IPS-20b (cell line): ENCODE results near the gene HERPUD2.
A peak's percentile ranks its signal among the peaks of the same experiment; 100 is the strongest.
"Not testable (repeated sequence)": the region's sequence is repeated elsewhere in the genome, so short reads cannot be mapped to it uniquely, and the experiment has no call there.

Experiments
- H3K27ac ChIP-seq: one replicate; pipeline ENCODE4 v1.5.1; 2013; ENCODE audit warnings: low read length
- H3K27me3 ChIP-seq: 2 replicates; pipeline ENCODE4 v1.6.1; 2013; ENCODE audit warnings: mild to moderate bottlenecking, low read length, inconsistent platforms; ENCODE audit not compliant: insufficient read depth
- H3K36me3 ChIP-seq: 2 replicates; pipeline ENCODE4 v1.6.1; 2013; ENCODE audit warnings: low read depth, mild to moderate bottlenecking, inconsistent platforms, low read length, moderate library complexity; ENCODE audit not compliant: insufficient read depth
- H3K4me1 ChIP-seq: 2 replicates; pipeline ENCODE4 v1.6.1; 2013; ENCODE audit warnings: mild to moderate bottlenecking, control low read depth, inconsistent platforms, low read length, moderate library complexity; ENCODE audit not compliant: insufficient read depth
- H3K4me3 ChIP-seq: 2 replicates; pipeline ENCODE4 v1.5.1; 2013; ENCODE audit warnings: mild to moderate bottlenecking, low read length, inconsistent platforms
- H3K9ac ChIP-seq: 2 replicates; pipeline ENCODE4 v1.6.1; 2013; ENCODE audit warnings: low read depth, mild to moderate bottlenecking, inconsistent platforms, low read length, moderate library complexity
- H3K9me3 ChIP-seq: 2 replicates; pipeline ENCODE4 v1.6.1; 2013; ENCODE audit warnings: mild to moderate bottlenecking, low read depth, low read length, inconsistent platforms; ENCODE audit not compliant: insufficient read depth

HERPUD2 gene

GRCh38 chr7:35670856-35671569, 23.9 kb downstream of the HERPUD2 start:
- H3K36me3 ChIP-seq = peaks cover 20% of the 10 kb centered on the region
- H3K4me1 ChIP-seq = peaks cover 35% of the 10 kb centered on the region
- H3K27ac ChIP-seq = peak overlapping the region; percentile 31
- peaks cover 9% of the 10 kb centered on the region for H3K9me3 ChIP-seq
- peak overlapping the region; percentile 56; the same call in 1 of the 2 replicates for H3K9ac ChIP-seq
- H3K4me3 ChIP-seq = no peak overlapping the region
- H3K27me3 ChIP-seq = no peaks in the 10 kb centered on the region

GRCh38 chr7:35660411-35660810, 34.5 kb downstream of the HERPUD2 start:
- H3K27me3 ChIP-seq, H3K27ac ChIP-seq, H3K4me3 ChIP-seq, H3K4me1 ChIP-seq, H3K9me3 ChIP-seq, H3K9ac ChIP-seq: not testable (repeated sequence)
- H3K36me3 ChIP-seq = peaks cover 10% of the 10 kb centered on the region

GRCh38 chr7:35658606-35659201, 36.2 kb downstream of the HERPUD2 start:
- no peak overlapping the region for H3K9ac ChIP-seq
- H3K4me1 ChIP-seq = no peaks in the 10 kb centered on the region; the same call in 1 of the 2 replicates
- no peak overlapping the region for H3K4me3 ChIP-seq
- no peak overlapping the region for H3K27ac ChIP-seq
- no peaks in the 10 kb centered on the region for H3K27me3 ChIP-seq
- no peaks in the 10 kb centered on the region for H3K9me3 ChIP-seq
- H3K36me3 ChIP-seq = no peaks in the 10 kb centered on the region

- H3K27ac ChIP-seq = no peak overlapping the region
- H3K9me3 ChIP-seq = no peaks in the 10 kb centered on the region
- no peaks in the 10 kb centered on the region for H3K36me3 ChIP-seq
- H3K27me3 ChIP-seq = no peaks in the 10 kb centered on the region
- H3K9ac ChIP-seq = no peak overlapping the region
- H3K4me1 ChIP-seq = no peaks in the 10 kb centered on the region; the same call in 1 of the 2 replicates
- no peak overlapping the region for H3K4me3 ChIP-seq
Observed at GRCh38 chr7:35657125-35657524, 37.8 kb downstream of the HERPUD2 start.

- H3K27ac ChIP-seq, H3K4me1 ChIP-seq, H3K9ac ChIP-seq, H3K27me3 ChIP-seq, H3K4me3 ChIP-seq, H3K9me3 ChIP-seq, H3K36me3 ChIP-seq: not testable (repeated sequence)
Observed at GRCh38 chr7:35654558-35654957, 40.4 kb downstream of the HERPUD2 start.

GRCh38 chr7:35652124-35652523, 42.8 kb downstream of the HERPUD2 start:
- Histone ChIP-seq H3K9me3 (no peaks in the 10 kb centered on the region), H3K4me3 (no peak overlapping the region), H3K27me3 (no peaks in the 10 kb centered on the region), H3K4me1 (peaks cover 13% of the 10 kb centered on the region; the same call in 1 of the 2 replicates), H3K9ac (no peak overlapping the region), H3K27ac (no peak overlapping the region), H3K36me3 (no peaks in the 10 kb centered on the region)

GRCh38 chr7:35650751-35651150, 44.2 kb downstream of the HERPUD2 start:
- Histone ChIP-seq H3K4me3 (no peak overlapping the region), H3K36me3 (no peaks in the 10 kb centered on the region), H3K4me1 (peaks cover 22% of the 10 kb centered on the region; the same call in 1 of the 2 replicates), H3K9ac (no peak overlapping the region), H3K9me3 (no peaks in the 10 kb centered on the region), H3K27me3 (no peaks in the 10 kb centered on the region), H3K27ac (no peak overlapping the region)

GRCh38 chr7:35649711-35650110, 45.2 kb downstream of the HERPUD2 start:
- H3K4me3 ChIP-seq = no peak overlapping the region
- no peaks in the 10 kb centered on the region for H3K36me3 ChIP-seq
- H3K27ac ChIP-seq = no peak overlapping the region
- H3K27me3 ChIP-seq = no peaks in the 10 kb centered on the region
- peaks cover 22% of the 10 kb centered on the region; the same call in 1 of the 2 replicates for H3K4me1 ChIP-seq
- no peak overlapping the region for H3K9ac ChIP-seq
- H3K9me3 ChIP-seq = no peaks in the 10 kb centered on the region

GRCh38 chr7:35648367-35648766, 46.6 kb downstream of the HERPUD2 start:
- Histone ChIP-seq H3K36me3 (no peaks in the 10 kb centered on the region), H3K27me3 (no peaks in the 10 kb centered on the region), H3K9ac (no peak overlapping the region), H3K27ac (no peak overlapping the region), H3K9me3 (no peaks in the 10 kb centered on the region), H3K4me1 (peaks cover 22% of the 10 kb centered on the region; the same call in 1 of the 2 replicates), H3K4me3 (no peak overlapping the region)

- Histone ChIP-seq H3K36me3 (no peaks in the 10 kb centered on the region), H3K4me1 (peaks cover 22% of the 10 kb centered on the region; the same call in 1 of the 2 replicates), H3K4me3 (peak overlapping the region; percentile 11; the same call in 1 of the 2 replicates), H3K9me3 (no peaks in the 10 kb centered on the region), H3K9ac (no peak overlapping the region; the same call in 1 of the 2 replicates), H3K27ac (no peak overlapping the region), H3K27me3 (no peaks in the 10 kb centered on the region)
Observed at GRCh38 chr7:35647171-35647574, 47.8 kb downstream of the HERPUD2 start.

- H3K27me3 ChIP-seq = no peaks in the 10 kb centered on the region
- H3K9ac ChIP-seq = no peak overlapping the region; the same call in 1 of the 2 replicates
- H3K4me3 ChIP-seq = peak overlapping the region; percentile 11; the same call in 1 of the 2 replicates
- no peaks in the 10 kb centered on the region for H3K36me3 ChIP-seq
- H3K9me3 ChIP-seq = no peaks in the 10 kb centered on the region
- H3K27ac ChIP-seq = no peak overlapping the region
- H3K4me1 ChIP-seq = peaks cover 22% of the 10 kb centered on the region; the same call in 1 of the 2 replicates
Observed at GRCh38 chr7:35646289-35647023, 48.5 kb downstream of the HERPUD2 start.
